Measurements from ENCODE around the gene S100A10.

The S100A10 gene

DNA sequence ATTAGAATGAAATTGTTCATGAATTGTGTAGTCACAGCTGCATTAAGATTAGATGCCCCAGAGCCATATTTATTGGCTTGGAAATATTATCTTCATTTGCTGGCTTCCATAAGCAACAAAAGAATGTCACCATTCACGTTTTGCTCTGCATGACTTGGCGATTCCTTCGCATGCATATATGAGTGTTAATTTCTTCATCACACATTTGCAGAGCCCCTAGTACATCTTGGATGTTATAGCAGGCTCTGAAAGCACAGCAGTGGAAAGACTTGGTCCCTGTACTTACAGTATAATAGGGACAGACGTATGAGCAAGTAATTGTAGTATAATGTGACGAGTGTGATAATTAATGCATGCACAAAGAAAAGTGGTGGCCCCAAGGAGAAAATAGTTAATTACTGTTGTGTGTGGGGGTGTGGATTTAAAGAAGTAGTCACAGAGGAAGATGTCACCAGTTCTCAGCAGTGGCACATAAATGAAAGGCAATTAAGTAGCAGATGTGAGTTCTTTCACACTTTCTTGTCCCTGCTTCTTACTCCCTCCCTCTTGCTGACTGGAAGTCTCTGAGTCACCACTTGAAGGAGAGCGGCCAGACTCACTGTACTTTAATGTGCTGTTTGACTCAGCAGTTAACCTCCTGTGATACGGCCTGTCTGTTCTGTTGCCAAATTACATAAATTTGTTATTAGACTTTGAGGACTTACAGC is 21.0 kb downstream of the S100A10 start:
- no peak overlapping the region for H3K4me3 ChIP-seq (ENCODE audit: low read depth, low read length)
- TF ChIP-seq, protein P1, sequence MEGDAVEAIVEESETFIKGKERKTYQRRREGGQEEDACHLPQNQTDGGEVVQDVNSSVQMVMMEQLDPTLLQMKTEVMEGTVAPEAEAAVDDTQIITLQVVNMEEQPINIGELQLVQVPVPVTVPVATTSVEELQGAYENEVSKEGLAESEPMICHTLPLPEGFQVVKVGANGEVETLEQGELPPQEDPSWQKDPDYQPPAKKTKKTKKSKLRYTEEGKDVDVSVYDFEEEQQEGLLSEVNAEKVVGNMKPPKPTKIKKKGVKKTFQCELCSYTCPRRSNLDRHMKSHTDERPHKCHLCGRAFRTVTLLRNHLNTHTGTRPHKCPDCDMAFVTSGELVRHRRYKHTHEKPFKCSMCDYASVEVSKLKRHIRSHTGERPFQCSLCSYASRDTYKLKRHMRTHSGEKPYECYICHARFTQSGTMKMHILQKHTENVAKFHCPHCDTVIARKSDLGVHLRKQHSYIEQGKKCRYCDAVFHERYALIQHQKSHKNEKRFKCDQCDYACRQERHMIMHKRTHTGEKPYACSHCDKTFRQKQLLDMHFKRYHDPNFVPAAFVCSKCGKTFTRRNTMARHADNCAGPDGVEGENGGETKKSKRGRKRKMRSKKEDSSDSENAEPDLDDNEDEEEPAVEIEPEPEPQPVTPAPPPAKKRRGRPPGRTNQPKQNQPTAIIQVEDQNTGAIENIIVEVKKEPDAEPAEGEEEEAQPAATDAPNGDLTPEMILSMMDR (IDR thresholded peaks at IDR 0.05; ENCODE audit: low read depth, low read length), result no peak

DNA sequence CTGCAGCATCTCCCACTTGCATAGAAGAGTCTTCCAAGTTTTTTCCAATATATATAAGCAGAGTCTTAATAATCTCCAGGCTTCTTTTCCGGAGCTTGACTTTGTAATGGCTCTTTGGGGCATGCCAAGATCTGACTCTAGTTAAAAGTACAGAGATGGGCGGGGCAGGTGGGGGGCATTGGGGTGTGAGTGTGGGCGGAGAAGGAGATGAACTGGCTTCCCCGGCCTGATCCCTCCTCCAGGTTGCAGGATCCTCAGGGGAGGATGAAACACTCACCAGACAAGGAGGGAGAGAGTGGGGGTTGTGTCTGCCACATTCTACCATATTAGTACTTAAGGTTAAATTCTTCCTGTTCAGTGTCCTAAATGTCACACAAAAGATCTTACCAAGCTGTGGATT is 23.0 kb downstream of the S100A10 start:
- TF ChIP-seq, protein P1 (IDR thresholded peaks at IDR 0.05; ENCODE audit: low read depth, low read length), result no peak
- no peak overlapping the region for H3K4me3 ChIP-seq (ENCODE audit: low read depth, low read length)

DNA sequence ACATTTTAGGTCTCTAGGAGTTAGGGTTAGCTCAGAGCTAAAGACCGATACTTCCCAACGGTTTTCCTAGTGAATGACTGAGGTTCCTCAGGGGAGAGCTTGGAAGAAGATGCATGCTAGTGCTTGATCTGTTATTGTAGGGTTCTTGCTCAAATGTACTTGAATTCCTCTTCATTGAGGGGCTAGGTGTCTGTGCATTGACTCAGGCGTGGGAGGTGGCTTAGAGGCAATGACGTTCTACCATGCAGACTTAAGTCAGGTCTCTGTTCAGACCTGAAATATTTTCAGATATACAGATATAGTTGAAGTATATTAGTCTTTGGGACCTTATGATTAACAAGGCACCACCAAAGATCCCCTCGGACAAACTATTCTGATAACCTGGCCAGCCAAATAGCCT is 23.5 kb downstream of the S100A10 start:
- H3K4me3 ChIP-seq (ENCODE audit: low read depth, low read length), result no peak overlapping the region
- TF ChIP-seq, protein P1 (IDR thresholded peaks at IDR 0.05; ENCODE audit: low read depth, low read length), result no peak

DNA sequence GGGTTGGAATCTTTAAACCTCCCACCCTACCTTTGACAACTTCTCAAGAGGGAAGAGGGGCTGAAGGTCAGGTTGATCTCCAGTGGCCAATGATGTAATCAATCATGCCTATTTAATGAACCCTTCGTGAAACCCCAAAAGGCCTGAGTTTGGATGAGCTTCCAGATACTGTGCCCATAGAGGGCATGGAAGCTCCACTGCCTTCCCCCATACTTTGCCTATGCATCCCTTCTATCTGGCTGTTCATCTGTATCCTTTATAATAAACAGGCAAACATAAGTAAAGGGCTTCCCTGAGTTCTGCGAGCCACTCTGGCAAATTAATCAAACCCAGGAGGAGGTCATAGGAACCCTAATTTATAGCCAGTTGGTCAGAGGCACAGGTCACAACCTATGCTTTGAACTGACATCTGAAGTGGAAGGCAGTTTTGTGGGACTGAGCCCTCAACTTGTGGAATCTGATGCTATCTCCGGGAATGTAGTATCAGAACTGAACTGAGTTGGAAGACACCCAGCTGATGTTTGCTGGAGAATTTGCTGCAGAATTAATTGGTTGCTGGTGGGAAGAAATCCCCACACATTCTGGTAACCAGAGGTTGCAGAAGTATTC is 24.8 kb downstream of the S100A10 start:
- H3K4me3 ChIP-seq (ENCODE audit: low read depth, low read length), result no peak overlapping the region
- TF ChIP-seq, protein P1 (IDR thresholded peaks at IDR 0.05; ENCODE audit: low read depth, low read length), result no peak

DNA sequence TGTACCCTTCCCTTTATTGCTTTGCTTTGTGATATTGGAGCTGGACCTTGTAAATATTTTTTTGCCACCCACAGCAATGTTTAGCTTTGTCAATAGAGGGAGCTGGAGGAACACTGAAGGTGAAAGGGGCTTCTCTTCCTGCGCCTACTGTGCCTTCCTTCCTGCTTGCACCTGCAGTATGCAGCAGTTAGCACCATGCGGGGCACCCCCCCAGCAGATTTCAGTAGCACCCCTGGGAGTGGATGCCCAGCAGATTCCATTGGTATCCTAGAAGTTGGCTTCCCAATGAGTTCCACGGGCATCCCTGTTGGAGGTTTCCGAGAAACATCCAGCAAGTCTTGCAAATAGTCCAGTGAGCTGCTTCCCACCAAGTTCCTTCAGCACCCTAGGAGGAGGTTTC is 25.6 kb downstream of the S100A10 start:
- TF ChIP-seq, protein P1 (IDR thresholded peaks at IDR 0.05; ENCODE audit: low read depth, low read length), result peak; percentile 71
- H3K4me3 ChIP-seq (ENCODE audit: low read depth, low read length), result no peak overlapping the region

DNA sequence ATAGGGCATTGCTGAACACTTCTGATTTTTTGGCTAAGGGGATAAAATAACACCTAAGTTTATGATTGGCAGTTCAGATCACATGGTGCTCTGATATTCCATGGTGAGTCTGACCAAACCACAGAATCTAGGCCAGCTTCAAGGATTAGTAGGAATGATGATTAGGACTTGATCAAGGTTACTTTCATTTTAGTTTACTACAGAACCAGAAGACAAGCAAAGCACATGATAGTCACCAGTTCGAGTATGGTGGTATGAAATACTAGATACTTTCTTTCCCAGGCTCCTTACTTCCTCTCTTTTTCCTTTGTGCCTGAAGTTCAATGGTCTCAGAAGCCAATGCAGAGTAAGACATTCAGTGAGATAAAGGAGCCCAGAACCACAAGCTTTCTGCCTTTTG is 26.6 kb downstream of the S100A10 start:
- TF ChIP-seq, protein P1 (IDR thresholded peaks at IDR 0.05; ENCODE audit: low read depth, low read length), result no peak
- no peak overlapping the region for H3K4me3 ChIP-seq (ENCODE audit: low read depth, low read length)

DNA sequence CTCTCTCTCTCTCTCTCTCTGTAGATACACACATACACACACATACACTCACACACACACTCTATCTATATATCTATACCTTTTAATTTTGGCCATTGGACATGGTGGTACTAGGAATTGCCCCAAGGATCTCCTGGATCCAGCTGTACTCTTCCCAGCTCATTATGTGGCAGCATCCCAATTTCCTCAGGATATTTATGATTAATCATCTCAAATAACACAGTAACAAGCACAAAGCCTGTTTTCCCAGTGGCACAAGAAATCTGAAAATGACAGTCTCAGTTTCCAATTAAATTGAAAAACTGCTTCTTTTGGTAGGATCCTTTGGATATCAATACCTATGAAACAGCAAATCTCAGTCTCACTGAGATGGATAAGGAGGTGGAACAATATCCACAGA is 27.6 kb downstream of the S100A10 start:
- TF ChIP-seq, protein P1 (IDR thresholded peaks at IDR 0.05; ENCODE audit: low read depth, low read length), result no peak
- no peak overlapping the region for H3K4me3 ChIP-seq (ENCODE audit: low read depth, low read length)
